GM21526 (cell line): Measurements from ENCODE around the gene CPNE9.

Experiments used
- ATAC-seq: cut with Tn5 transposase; IDR thresholded peaks from one replicate; pipeline ENCODE4 v1.9.1; 2021; ENCODE audit warnings: moderate library complexity; ENCODE audit not compliant: unreplicated experiment, low FRiP score

The CPNE9 gene

DNA sequence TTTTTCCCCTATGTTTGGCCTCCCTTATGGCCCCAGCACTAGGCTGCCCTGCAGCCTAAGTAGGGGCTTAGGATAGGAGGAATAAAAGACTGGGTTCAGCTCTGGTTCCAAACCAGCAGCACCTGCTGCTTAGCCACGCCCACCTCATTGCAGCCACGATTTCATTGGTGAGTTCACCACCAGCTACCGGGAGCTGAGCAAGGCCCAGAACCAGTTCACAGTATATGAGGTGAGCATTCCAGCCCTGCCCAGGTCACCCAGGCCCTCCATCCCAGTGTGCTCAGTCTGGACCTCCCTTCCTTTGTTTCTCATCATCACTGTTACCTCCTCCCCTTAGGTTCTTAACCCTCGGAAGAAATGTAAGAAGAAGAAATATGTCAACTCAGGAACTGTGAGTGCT is 11.5 kb downstream of the CPNE9 start:
- no peak for ATAC-seq

DNA sequence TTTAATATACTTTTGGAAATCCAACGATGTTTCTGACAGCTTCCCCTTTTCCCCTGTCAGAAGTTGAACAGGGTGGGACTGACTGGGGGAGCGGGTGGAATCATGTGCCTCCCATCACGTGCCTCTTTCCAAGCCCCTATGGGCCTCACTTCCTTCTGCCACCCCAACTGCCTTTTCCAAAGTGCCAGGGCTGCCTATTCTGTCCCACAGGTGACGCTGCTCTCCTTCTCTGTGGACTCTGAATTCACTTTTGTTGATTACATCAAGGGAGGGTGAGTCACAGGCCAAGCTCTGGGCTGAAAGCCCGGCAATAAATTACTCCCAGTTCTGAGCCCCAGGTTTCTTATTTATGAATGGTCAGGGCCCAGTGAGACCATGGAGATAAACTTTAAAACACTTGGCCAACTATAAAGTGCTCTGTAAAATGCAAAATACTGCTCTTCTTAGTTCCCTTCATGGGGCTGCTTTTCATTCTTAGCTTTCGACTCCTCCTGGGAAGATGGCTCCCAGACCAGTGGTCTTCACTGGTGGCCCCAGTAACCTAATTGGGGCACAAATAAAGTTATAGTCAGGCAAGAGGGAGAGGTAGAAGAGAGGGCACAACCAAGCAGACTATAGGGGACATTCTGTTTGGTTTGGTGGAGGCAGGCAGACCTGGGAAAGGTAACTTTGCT is 12.3 kb downstream of the CPNE9 start:
- ATAC-seq: no peak

DNA sequence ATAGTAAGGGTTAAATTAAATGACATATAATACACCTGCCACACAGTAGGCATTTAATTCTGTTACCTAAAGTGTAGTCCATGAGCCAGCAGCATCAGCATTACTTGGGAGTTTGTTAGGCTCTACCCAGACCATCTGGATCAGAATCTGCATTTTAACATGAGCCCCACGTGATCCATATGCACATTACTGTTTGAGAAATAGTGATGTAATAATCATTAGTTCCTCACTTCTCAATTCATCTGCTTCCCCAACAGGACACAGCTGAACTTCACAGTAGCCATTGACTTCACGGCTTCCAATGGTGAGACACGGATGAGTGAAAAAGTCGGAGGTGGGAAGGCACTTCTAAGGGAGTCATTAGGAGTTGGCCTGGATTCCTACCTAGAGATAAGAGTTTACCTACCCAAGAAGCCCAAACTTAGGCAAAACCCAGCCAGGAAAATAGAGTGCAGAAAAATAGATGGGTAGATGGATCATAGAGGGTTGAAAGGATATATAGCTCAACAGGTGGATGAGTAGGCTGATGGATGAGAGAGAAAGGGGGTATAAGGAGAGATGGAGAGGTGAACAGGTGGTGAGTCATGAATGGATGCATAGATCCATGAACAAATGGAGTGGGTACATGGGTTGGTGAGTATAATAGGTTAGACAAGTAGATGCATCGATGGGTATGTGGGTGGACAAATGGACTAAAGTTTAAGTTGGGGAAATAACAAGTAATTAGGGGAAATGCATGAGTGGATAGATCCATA is 13.3 kb downstream of the CPNE9 start:
- no peak for ATAC-seq

DNA sequence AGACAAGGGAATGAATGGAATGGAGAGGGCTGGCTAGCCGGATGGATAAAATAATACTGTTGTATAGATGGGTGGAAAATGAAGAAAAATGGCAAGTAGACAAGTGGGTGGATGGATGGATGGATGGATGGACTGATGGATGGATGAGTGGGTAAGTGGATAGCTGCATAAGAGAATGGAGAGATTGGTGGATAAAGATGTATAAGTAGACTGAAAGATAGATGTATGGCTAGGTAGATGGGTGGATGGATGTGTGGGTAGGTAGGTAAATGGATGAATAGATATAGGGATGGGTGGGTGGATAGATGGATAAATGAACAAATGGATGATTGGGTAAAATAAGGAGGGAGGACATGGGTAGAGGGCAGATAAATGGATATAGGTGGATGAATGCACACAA is 13.9 kb downstream of the CPNE9 start:
- ATAC-seq: no peak

DNA sequence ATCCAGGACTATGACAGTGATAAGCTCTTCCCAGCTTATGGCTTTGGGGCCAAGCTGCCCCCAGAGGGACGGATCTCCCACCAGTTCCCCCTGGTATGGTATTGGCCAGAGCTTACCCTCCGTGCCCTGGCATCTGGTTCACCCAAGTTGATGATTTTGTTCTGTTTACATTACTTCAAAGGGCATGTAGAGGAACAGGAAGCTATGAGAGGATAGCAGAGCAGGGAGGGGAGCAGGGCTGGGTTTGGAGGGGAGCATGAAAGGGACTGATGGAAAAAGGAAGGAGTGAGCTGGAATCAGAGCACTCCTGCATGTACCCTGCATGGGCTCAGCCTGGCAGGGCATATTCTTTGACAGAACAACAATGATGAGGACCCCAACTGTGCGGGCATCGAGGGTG is 14.5 kb downstream of the CPNE9 start:
- ATAC-seq: no peak

DNA sequence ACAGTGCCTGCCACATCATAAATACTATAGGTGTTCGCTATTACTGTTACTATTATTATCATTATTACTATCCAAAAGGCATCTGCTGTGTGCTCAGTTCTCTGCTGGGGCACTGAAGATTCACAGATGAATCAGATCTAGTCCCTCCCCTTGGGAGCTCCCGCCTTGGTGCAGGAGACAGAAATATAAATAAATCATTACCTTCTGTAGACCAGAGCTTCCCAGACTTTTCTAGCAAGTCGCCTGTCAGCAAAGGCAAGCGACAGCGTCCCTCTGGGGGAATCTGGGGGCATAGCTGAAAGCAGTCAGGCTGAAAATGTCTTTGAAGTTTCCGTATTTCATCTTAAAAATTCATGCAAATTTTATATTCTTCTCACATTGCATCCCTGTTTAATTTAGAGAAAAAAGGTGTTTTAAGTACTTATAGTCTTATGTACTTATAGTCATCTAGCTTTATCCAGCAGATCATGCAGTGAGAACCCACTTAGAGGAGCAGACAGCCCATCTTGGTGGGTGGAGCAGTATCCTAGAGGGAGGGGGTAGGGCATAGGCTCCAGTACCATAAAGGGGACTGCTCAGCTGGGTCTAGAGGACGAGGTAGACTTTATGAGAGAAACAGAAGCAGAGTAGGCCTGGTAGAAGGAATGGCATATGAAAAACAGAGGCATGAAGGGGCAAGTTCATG is 17.5 kb downstream of the CPNE9 start:
- ATAC-seq: no peak

DNA sequence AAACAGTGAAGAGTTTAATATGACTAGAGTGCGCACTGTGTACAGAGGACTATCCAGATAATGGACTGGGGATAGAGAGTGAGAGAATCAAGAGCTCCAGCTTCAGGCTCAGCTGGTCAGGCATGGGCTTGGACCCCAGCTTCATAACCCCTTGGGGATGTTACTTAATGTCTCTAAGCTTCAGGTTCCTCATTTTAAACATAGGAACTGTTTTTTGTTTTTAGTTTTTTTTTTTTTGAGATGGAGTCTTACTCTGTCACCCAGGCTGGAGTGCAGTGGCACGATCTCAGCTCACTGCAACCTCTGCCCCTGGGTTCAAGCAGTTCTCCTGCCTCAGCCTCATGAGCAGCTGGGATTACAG is 18.0 kb downstream of the CPNE9 start:
- no peak for ATAC-seq

DNA sequence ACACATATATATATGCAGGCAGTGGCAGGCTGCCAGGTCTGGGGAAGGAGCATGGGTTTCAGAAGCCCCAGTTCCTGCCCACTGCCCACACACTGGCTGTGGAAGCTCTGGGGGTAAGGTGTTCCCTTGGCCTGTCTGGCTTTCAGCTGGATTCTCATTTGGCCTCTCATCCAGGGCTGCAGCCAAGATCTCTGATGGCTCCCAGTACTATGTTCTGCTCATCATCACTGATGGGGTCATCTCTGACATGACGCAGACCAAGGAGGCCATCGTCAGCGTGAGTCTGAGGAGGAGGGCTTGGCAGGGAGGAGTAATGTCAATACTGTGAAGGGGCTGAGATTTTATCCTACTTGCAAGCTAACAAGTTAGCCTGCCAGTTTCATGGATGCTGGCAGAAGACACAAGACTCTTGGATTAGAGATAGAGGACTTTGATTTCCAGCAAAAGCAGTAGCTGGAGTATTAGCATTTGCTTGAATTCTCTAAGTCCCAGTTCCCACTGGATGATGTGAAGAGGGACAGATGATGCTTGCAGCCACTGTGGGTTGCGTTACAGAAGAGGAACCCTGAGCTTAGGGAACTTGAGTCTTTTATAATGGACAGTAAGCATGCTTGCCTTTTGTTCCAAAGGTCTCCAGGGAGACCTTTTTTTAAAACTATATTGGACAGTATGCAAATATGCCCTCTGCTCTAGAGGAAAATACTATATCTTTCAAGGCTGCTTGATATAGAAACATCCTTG is 22.3 kb downstream of the CPNE9 start:
- no peak for ATAC-seq

DNA sequence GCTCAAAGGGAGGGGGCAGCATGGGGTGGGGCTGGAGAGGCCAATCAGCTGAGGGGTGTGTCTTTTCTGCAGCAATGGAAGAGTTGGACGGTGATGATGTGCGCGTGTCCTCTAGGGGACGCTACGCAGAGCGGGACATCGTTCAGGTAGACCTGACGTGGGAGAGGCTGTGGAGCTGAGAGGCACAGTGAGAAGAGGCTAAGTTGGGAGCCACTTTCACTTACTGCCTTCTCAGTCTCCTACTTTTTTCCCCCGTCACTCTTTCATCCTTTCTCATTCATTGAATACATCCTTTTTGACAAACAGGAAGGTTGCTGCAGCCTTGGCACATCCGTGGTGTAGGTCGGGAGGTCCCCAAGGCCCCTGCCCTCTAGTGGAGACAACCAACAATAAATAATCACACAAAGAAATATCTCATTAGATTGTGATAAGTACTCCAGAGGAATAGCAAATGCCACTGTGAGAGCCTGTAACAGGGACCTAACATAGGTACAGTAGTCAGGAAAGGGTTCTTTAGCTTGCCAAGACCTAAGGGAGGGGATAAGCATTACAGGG is 23.5 kb downstream of the CPNE9 start:
- ATAC-seq: no peak

DNA sequence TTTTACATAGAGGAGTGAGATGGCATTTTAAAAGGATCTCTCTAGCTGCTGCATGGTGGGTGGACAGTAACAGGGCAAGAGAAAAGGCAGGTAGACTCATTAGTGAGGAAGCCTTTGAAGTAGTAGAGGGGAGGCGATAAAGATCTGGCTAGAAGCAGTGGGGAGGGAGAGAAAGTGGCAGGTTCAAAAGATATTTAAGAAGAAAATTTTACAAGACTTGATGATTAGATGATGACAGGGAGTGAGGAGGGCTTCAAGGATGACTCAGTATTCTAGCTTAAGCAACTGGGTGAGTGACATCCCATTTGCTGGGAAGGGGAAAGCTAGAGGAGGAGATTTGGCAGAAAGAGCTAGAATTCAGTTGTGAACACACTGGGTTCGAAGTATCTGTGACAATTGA is 24.1 kb downstream of the CPNE9 start:
- ATAC-seq: no peak

DNA sequence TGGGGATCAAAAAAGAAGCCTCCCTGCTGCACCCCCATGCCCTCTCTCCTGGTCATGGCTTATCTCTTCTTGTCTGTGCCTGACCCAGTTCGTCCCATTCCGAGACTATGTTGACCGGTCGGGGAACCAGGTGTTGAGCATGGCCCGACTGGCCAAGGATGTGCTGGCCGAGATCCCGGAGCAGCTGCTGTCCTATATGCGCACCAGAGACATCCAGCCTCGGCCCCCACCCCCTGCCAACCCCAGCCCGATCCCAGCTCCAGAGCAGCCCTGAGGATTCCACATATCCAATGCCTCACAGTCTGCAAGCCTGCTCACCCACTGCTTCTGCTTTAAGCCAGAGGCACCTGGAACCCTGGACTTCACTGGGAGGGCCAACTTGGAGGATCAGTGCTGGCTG is 25.8 kb downstream of the CPNE9 start:
- no peak for ATAC-seq

DNA sequence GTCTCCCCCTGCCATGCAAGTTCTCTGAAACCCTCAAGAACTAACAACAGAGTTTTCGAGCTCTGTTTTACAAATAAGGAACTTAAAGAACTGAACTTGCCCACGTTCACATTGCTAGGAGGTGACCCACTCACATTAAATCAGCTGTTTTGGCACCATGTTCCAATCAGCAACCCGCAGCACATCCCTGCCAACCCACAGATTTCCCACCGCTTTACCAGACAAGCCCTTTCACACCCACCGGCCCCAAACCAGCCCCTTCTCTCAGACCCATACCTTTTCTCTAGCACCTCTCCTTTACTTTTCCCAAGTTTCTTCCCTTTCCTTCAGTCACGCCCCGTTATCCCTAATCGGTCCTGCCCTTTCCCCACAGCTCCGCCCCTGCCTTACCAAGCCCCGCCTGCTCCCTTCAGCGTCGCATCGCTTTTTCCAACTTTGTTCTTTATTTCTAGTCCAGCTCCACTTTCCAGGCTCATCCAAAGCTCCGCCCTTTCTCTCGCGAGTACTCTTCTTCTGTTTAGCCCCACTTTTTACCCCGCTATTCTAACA is 27.1 kb downstream of the CPNE9 start:
- ATAC-seq: peak; percentile 27

DNA sequence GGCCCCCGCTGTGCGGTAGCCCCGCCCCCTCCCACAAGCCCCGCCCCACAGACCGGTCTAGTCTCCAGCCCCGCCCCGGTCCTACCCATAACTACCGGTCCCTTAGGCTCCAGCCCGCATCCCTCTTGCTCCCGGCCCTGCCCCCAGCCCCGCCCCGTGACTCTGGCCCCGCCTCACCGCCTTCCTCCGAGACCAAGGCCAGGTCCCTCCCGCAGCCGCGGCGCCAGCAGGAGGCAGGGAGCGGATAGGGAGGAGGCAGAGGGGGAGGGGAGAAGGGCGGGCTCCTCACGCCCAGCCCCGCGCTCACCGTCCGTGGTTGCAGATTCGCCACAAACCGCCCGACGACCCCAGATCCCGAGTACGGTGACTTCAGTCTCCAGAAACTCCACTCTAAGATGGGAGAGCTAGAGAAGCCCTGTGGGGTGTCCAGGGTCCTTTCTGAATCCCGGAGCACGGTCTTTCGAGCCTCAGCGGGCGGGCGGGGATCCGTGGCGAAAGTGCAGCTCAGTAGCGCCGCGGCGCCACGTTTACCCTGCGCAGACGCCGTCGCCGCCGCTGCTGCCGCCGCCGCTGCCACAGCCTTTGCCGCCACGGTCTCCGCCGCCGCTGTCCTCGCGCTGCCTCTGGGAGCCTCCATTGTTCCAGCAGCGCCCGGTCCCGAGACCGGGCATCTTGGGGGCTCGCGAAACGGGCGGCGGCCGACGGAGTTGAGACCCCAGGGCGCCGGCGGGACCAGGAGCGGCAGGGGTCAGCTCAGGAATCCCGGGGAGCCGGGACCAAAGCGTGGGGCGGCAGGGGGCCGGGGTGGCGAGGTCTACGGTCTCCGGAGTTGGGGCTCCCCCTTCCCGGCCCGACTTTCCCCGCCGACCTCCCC is 27.8 kb downstream of the CPNE9 start, which contains the start of gene BRPF1:
TSS of gene BRPF1 (plus strand) at position 530 of the 874 bp plus-strand sequence. CDS start 2,406 bp downstream, outside the sequence.
- ATAC-seq: peak; percentile 92

DNA sequence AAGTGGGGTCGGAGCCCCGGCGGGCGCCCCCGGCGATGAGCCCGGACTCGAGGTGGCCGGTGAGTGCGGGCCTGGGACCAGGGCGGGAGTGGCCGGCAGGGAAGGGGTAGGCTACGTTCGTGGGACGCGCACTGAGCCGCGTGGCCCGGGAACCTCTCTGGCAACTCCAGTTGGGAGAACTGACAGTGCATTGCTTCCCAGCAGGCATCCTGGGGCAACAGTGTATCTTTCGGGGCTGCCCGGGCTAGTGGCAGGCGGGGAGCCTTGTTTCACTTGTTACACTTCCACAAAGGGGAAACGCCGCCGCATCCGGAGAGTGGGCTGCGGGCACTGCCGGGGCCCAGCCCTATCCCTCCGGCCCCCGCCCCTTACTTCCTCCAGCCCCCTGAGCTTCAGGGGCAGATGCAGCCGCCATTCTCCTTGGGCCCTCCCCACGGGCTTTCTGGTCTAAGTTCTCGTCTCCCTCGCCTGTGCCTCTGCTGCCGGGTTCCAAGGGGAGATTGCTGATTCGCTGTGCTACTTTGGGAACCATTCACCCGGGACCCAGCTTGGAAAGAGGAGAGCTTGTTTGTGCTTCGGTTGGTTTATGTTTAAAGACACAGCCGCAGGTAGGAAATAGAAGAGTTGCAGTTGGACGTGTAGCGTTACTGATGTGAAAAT is 28.6 kb downstream of the CPNE9 start:
- ATAC-seq: peak; percentile 5

DNA sequence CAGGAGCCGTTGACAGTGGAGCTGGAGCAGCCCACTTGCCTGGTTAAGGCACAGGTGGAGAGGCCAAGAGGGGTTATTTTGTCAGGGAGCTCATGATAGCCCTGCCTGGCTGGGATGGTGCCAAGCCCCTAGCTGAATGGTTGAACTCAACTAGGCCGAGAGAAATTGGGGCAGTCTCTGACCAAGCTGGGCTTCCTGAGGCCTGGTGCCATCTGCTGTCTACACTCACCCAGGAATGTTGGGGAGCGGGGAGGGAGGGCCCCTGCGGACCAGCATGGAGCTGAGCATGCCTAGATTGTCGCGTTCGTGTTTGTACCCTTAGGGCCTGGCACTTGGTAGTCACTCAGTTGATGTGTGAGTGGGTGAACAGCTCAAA is 29.1 kb downstream of the CPNE9 start:
- no peak for ATAC-seq

DNA sequence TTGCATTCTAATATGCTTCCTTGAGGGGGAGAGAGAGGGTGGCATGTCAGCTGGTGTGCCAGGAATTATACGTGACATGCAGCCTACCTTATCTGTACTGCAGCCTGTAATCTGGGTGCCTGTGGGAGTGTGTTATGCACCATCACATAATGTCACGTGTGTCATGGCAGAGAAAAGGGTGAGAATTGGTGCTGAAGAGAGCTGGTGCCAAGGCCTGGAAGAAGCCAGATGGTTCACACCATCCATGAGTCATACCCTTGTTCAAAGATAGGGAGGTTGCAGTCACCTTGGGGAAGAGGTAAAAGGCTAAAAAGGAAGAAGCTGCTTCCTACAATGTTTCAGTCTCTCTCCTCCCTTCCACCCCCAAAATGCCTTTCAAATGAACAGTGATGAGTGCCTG is 33.2 kb downstream of the CPNE9 start:
- no peak for ATAC-seq

DNA sequence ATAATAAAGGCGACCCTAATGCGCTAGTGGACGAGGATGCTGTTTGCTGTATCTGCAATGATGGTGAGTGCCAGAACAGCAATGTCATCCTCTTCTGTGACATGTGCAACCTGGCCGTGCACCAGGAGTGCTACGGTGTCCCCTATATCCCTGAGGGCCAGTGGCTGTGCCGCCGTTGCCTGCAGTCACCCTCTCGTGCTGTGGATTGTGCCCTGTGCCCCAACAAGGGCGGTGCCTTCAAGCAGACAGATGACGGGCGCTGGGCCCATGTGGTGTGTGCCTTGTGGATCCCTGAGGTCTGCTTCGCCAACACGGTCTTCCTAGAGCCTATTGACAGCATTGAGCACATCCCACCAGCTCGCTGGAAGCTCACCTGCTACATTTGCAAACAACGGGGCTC is 35.5 kb downstream of the CPNE9 start:
- no peak for ATAC-seq

DNA sequence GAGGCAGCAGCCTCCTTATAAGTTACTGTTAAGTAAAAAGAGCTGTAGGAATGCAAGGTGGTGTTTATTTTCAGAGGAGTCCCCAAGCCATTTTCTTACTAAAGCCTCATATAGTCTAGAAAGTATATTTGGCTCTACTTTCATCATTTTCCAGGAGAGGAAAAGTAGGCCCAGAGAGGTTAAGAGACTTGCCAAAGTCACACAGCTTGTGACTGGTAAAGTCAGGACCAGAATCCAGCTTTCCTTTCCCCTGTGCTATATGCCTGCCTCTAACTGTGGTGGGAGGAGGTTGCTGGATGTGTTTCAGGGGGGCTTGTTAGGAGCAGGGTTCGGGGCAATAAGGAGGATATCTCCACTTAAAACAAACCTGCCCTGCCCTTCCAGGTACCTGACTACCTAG is 38.9 kb downstream of the CPNE9 start:
- no peak for ATAC-seq

DNA sequence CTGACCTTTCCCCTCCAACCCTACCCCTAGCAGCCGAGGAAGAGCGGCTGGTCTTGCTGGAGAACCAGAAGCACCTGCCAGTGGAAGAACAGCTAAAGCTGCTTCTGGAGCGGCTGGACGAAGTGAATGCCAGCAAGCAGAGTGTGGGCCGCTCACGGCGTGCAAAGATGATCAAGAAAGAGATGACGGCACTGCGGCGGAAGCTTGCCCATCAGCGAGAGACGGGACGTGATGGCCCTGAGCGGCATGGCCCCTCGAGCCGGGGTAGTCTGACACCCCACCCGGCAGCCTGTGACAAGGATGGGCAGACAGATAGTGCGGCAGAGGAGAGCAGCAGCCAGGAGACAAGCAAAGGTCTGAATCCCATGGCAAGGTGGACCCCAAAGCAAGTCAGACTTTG is 39.9 kb downstream of the CPNE9 start:
- ATAC-seq: no peak
